Vagina (tissue), 2 donors: ENCODE results near the gene CTNNA3. TPM values are rescaled to one million over a fixed set of nuclear protein-coding genes. Genes with fewer than 3 reads are reported as not detected.

ENCODE experiments used
- DNase-seq, 2 donors: peaks; one replicate each; pipeline ENCODE4 v3.0.0-alpha.2; 2017; ENCODE audit errors: extremely low spot score in 2 of 2
- H3K27ac ChIP-seq: fragments of 200-600 bp; sonication (generic); one replicate; pipeline ENCODE4 v1.5.1; 2019
- H3K27me3 ChIP-seq: fragments of 200-600 bp; sonication (generic); one replicate; pipeline ENCODE4 v1.5.1; 2019
- H3K36me3 ChIP-seq, 2 donors: fragments of 200-600 bp; sonication (generic); one replicate each; pipeline ENCODE4 v1.5.1; 2017 to 2019
- H3K4me1 ChIP-seq: fragments of 200-600 bp; sonication (generic); one replicate; pipeline ENCODE4 v1.5.1; 2019
- H3K4me3 ChIP-seq, 2 donors: fragments of 200-600 bp; sonication (generic); 1 replicate in 1 of 2; 2 replicates in 1 of 2; pipeline ENCODE4 v1.5.1; 2016 to 2019
- H3K9me3 ChIP-seq: fragments of 200-600 bp; sonication (generic); one replicate; pipeline ENCODE4 v1.5.1; 2019
- CTCF ChIP-seq, 3 experiments: fragments of 450-650 bp in 2 of 3; fragments of 200-600 bp in 1 of 3; sonication (generic) in 1 of 3; IDR thresholded peaks; one replicate each; pipeline ENCODE4 v1.5.1; 2017 to 2019; ENCODE audit warnings: antibody characterized with exemption in 3 of 3, mild to moderate bottlenecking in 2 of 3, moderate library complexity in 2 of 3
- POLR2A ChIP-seq, 2 donors: fragments of 450-650 bp; IDR thresholded peaks; one replicate each; pipeline ENCODE4 v1.6.1; 2017; ENCODE audit warnings: antibody characterized with exemption in 2 of 2, mild to moderate bottlenecking in 2 of 2, moderate library complexity in 2 of 2
- POLR2AphosphoS5 ChIP-seq, 2 donors: sonication (generic); formaldehyde crosslinking; IDR thresholded peaks; one replicate each; pipeline ENCODE4 v1.9.0; 2017; ENCODE audit warnings: antibody characterized with exemption in 2 of 2, mild to moderate bottlenecking in 2 of 2, low read depth in 1 of 2; ENCODE audit not compliant: insufficient read depth in 1 of 2
- intact Hi-C: fragments of 100-400 bp; cut with DNase I; formaldehyde crosslinking; loops from one replicate; pipeline ENCODE4 v1.15.1; 2023
- total RNA-seq: library from RNA; depleted of rRNA; stranded (reverse); fragments of >200 nt; gene quantifications from one replicate; pipeline ENCODE4 v1.2.3, GENCODE V29; 2016

The CTNNA3 gene
- total RNA-seq, 1 donor from 2014 or later = 0.98 TPM

GRCh38 chr10:66678521-66678920, 1017.5 kb downstream of the CTNNA3 start:
- Histone ChIP-seq H3K27me3 (no peaks in the 10 kb centered on the region), H3K36me3 (no peaks in the 10 kb centered on the region), H3K27ac (no peak overlapping the region), H3K4me1 (no peaks in the 10 kb centered on the region), H3K4me3 (no peak overlapping the region), H3K9me3 (no peaks in the 10 kb centered on the region)
- TF ChIP-seq POLR2A (IDR thresholded peaks at IDR 0.05) (no peak), POLR2AphosphoS5 (IDR thresholded peaks at IDR 0.05; ENCODE audit: insufficient read depth in 1 of 2, low read depth in 1 of 2) (no peak), CTCF (IDR thresholded peaks at IDR 0.05) (no peak)
- intact Hi-C loops = no loop called here
- DNase-seq = no peak

GRCh38 chr10:66673071-66673470, 1022.9 kb downstream of the CTNNA3 start:
- H3K27ac ChIP-seq = no peak overlapping the region
- intact Hi-C loops = no loop called here
- H3K36me3 ChIP-seq = no peaks in the 10 kb centered on the region
- no peak for TF ChIP-seq POLR2AphosphoS5 (IDR thresholded peaks at IDR 0.05; ENCODE audit: insufficient read depth in 1 of 2, low read depth in 1 of 2)
- no peak for TF ChIP-seq CTCF (IDR thresholded peaks at IDR 0.05)
- no peak for TF ChIP-seq POLR2A (IDR thresholded peaks at IDR 0.05)
- no peak overlapping the region for H3K4me3 ChIP-seq
- no peak for DNase-seq
- no peaks in the 10 kb centered on the region for H3K9me3 ChIP-seq
- H3K4me1 ChIP-seq = no peaks in the 10 kb centered on the region
- no peaks in the 10 kb centered on the region for H3K27me3 ChIP-seq

- Histone ChIP-seq H3K27ac (no peak overlapping the region), H3K27me3 (no peaks in the 10 kb centered on the region), H3K36me3 (no peaks in the 10 kb centered on the region), H3K4me3 (no peak overlapping the region), H3K9me3 (no peaks in the 10 kb centered on the region), H3K4me1 (no peaks in the 10 kb centered on the region)
- intact Hi-C loops = no loop called here
- TF ChIP-seq POLR2AphosphoS5 (IDR thresholded peaks at IDR 0.05; ENCODE audit: insufficient read depth in 1 of 2, low read depth in 1 of 2) = no peak
- no peak for TF ChIP-seq POLR2A (IDR thresholded peaks at IDR 0.05)
- no peak for TF ChIP-seq CTCF (IDR thresholded peaks at IDR 0.05)
- no peak for DNase-seq
Observed at GRCh38 chr10:66671562-66671961, 1024.4 kb downstream of the CTNNA3 start.

- Histone ChIP-seq H3K27me3 (no peaks in the 10 kb centered on the region), H3K27ac (no peak overlapping the region), H3K4me1 (no peaks in the 10 kb centered on the region), H3K9me3 (no peaks in the 10 kb centered on the region), H3K36me3 (no peaks in the 10 kb centered on the region), H3K4me3 (no peak overlapping the region)
- intact Hi-C loops = no loop called here
- DNase-seq = no peak
- TF ChIP-seq POLR2A (IDR thresholded peaks at IDR 0.05) = no peak
- TF ChIP-seq POLR2AphosphoS5 (IDR thresholded peaks at IDR 0.05; ENCODE audit: insufficient read depth in 1 of 2, low read depth in 1 of 2) = no peak
- no peak for TF ChIP-seq CTCF (IDR thresholded peaks at IDR 0.05)
Observed at GRCh38 chr10:66671064-66671463, 1024.9 kb downstream of the CTNNA3 start.

- no peak for TF ChIP-seq POLR2AphosphoS5 (IDR thresholded peaks at IDR 0.05; ENCODE audit: insufficient read depth in 1 of 2, low read depth in 1 of 2)
- no peak for TF ChIP-seq CTCF (IDR thresholded peaks at IDR 0.05)
- TF ChIP-seq POLR2A (IDR thresholded peaks at IDR 0.05) = no peak
- H3K4me3 ChIP-seq = no peak overlapping the region
- H3K36me3 ChIP-seq = no peaks in the 10 kb centered on the region
- intact Hi-C loops = no loop called here
- no peaks in the 10 kb centered on the region for H3K4me1 ChIP-seq
- no peaks in the 10 kb centered on the region for H3K9me3 ChIP-seq
- no peaks in the 10 kb centered on the region for H3K27me3 ChIP-seq
- no peak overlapping the region for H3K27ac ChIP-seq
- no peak for DNase-seq
Observed at GRCh38 chr10:66656499-66656898, 1039.5 kb downstream of the CTNNA3 start.
